ENCODE data around the gene LRMDA. TPM values are rescaled to one million over a fixed set of nuclear protein-coding genes. Genes with fewer than 3 reads are reported as not detected.
A peak's percentile ranks its signal among the peaks of the same experiment; 100 is the strongest.

The LRMDA gene
- total RNA-seq, 1 donor from 2014 or later: 18.7 TPM

DNA sequence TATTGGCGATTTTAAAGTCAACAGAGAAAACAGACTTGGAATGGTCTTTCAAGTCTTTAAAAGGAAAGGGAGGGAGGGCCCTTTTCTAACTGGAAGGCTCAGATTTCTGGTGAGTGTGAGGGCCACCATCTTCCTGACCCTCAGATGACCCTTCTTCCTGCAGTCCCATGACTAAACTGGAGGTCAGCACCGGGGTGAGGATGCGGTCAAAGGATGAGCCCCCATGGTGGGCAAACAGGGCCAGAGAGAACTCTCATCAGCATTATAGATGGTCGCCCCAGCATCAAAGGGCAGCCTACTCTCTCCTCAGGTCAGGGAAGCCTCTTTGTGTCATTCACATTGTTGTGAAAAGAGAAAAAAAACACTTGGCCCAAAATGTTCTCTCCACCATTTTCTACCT lies 219.2 kb downstream of the LRMDA start:
- no peak for DNase-seq (ENCODE audit: low read depth)
- no peak overlapping the region for H3K4me3 ChIP-seq (ENCODE audit: low read depth, low read length)
- TF ChIP-seq, protein P1, sequence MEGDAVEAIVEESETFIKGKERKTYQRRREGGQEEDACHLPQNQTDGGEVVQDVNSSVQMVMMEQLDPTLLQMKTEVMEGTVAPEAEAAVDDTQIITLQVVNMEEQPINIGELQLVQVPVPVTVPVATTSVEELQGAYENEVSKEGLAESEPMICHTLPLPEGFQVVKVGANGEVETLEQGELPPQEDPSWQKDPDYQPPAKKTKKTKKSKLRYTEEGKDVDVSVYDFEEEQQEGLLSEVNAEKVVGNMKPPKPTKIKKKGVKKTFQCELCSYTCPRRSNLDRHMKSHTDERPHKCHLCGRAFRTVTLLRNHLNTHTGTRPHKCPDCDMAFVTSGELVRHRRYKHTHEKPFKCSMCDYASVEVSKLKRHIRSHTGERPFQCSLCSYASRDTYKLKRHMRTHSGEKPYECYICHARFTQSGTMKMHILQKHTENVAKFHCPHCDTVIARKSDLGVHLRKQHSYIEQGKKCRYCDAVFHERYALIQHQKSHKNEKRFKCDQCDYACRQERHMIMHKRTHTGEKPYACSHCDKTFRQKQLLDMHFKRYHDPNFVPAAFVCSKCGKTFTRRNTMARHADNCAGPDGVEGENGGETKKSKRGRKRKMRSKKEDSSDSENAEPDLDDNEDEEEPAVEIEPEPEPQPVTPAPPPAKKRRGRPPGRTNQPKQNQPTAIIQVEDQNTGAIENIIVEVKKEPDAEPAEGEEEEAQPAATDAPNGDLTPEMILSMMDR (IDR thresholded peaks at IDR 0.05; ENCODE audit: insufficient read depth, low read length, poor library complexity, severe bottlenecking): no peak
- no peaks in the 10 kb centered on the region for H3K27me3 ChIP-seq (ENCODE audit: control insufficient read depth, insufficient read depth, low read length)
- H3K36me3 ChIP-seq (ENCODE audit: control insufficient read depth, insufficient read depth, low read length): no peaks in the 10 kb centered on the region

GRCh38 chr10:75651417-75651816 lies 220.0 kb downstream of the LRMDA start:
- no peak for DNase-seq (ENCODE audit: low read depth)
- TF ChIP-seq, protein P1 (IDR thresholded peaks at IDR 0.05; ENCODE audit: insufficient read depth, low read length, poor library complexity, severe bottlenecking): peak; percentile 36
- H3K4me3 ChIP-seq (ENCODE audit: low read depth, low read length): no peak overlapping the region
- H3K36me3 ChIP-seq (ENCODE audit: control insufficient read depth, insufficient read depth, low read length): no peaks in the 10 kb centered on the region
- no peaks in the 10 kb centered on the region for H3K27me3 ChIP-seq (ENCODE audit: control insufficient read depth, insufficient read depth, low read length)

GRCh38 chr10:75652146-75652740 lies 220.8 kb downstream of the LRMDA start:
- Histone ChIP-seq H3K36me3 (ENCODE audit: control insufficient read depth, insufficient read depth, low read length) (no peaks in the 10 kb centered on the region), H3K4me3 (ENCODE audit: low read depth, low read length) (no peak overlapping the region), H3K27me3 (ENCODE audit: control insufficient read depth, insufficient read depth, low read length) (no peaks in the 10 kb centered on the region)
- DNase-seq (ENCODE audit: low read depth): no peak
- TF ChIP-seq, protein P1 (IDR thresholded peaks at IDR 0.05; ENCODE audit: insufficient read depth, low read length, poor library complexity, severe bottlenecking): no peak

GRCh38 chr10:75653761-75654160 lies 222.3 kb downstream of the LRMDA start:
- TF ChIP-seq, protein P1 (IDR thresholded peaks at IDR 0.05; ENCODE audit: insufficient read depth, low read length, poor library complexity, severe bottlenecking): no peak
- no peaks in the 10 kb centered on the region for H3K36me3 ChIP-seq (ENCODE audit: control insufficient read depth, insufficient read depth, low read length)
- no peak overlapping the region for H3K4me3 ChIP-seq (ENCODE audit: low read depth, low read length)
- H3K27me3 ChIP-seq (ENCODE audit: control insufficient read depth, insufficient read depth, low read length): no peaks in the 10 kb centered on the region
- DNase-seq (ENCODE audit: low read depth): no peak

- Histone ChIP-seq H3K27me3 (ENCODE audit: control insufficient read depth, insufficient read depth, low read length) (no peaks in the 10 kb centered on the region), H3K4me3 (ENCODE audit: low read depth, low read length) (no peak overlapping the region), H3K36me3 (ENCODE audit: control insufficient read depth, insufficient read depth, low read length) (no peaks in the 10 kb centered on the region)
- no peak for DNase-seq (ENCODE audit: low read depth)
- TF ChIP-seq, protein P1 (IDR thresholded peaks at IDR 0.05; ENCODE audit: insufficient read depth, low read length, poor library complexity, severe bottlenecking): no peak
Measured at GRCh38 chr10:75654171-75654771, 222.8 kb downstream of the LRMDA start.

DNA sequence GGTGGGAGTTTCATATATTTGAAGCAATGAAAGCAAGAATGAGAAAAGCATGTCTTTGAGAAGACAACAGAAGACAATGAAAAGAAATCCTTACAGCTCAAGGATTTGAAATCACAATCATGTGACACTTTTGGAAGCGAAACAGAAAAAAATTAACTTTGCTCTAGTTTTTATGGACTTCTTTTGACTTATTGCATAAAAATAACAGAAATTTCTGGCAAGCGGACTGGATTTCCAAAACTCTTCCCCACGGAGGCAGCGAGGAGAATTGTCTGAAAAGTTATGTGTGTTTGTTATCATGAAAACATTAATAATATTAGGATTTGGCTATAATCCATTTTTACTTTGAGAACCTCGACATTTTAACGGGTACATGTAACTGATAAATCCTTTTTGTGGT lies 223.3 kb downstream of the LRMDA start:
- H3K36me3 ChIP-seq (ENCODE audit: control insufficient read depth, insufficient read depth, low read length): no peaks in the 10 kb centered on the region
- no peak for DNase-seq (ENCODE audit: low read depth)
- TF ChIP-seq, protein P1 (IDR thresholded peaks at IDR 0.05; ENCODE audit: insufficient read depth, low read length, poor library complexity, severe bottlenecking): no peak
- no peak overlapping the region for H3K4me3 ChIP-seq (ENCODE audit: low read depth, low read length)
- H3K27me3 ChIP-seq (ENCODE audit: control insufficient read depth, insufficient read depth, low read length): no peaks in the 10 kb centered on the region
